ENCODE measurements around the gene ITPKB.

Gene ITPKB

GRCh38 chr1:226778657-226779058 is 39.6 kb upstream of the ITPKB start:
- DNase-seq (ENCODE audit: low read depth in 1 of 2, low spot score in 1 of 2), result no peak
- H3K27me3 ChIP-seq (ENCODE audit: insufficient read depth, poor library complexity, severe bottlenecking), result no peaks in the 10 kb centered on the region
- TF ChIP-seq POLR2AphosphoS5 (IDR thresholded peaks at IDR 0.05; ENCODE audit: low read depth), result no peak
- no peak for TF ChIP-seq CTCF (IDR thresholded peaks at IDR 0.05; ENCODE audit: insufficient read depth, low read length)
- no peak for TF ChIP-seq GABPA (IDR thresholded peaks at IDR 0.05; ENCODE audit: low read depth)
- no peak for TF ChIP-seq REST (IDR thresholded peaks at IDR 0.05; ENCODE audit: insufficient replicate concordance, low read depth)
- no peak overlapping the region for H3K27ac ChIP-seq (replicated peaks)
- H3K4me3 ChIP-seq (replicated peaks; ENCODE audit: insufficient read depth, low read length), result no peak overlapping the region

GRCh38 chr1:226776975-226777374 is 37.9 kb upstream of the ITPKB start:
- H3K4me3 ChIP-seq (replicated peaks; ENCODE audit: insufficient read depth, low read length), result no peak overlapping the region
- H3K27me3 ChIP-seq (ENCODE audit: insufficient read depth, poor library complexity, severe bottlenecking), result no peaks in the 10 kb centered on the region
- TF ChIP-seq CTCF (IDR thresholded peaks at IDR 0.05; ENCODE audit: insufficient read depth, low read length) (no peak), GABPA (IDR thresholded peaks at IDR 0.05; ENCODE audit: low read depth) (no peak), POLR2AphosphoS5 (IDR thresholded peaks at IDR 0.05; ENCODE audit: low read depth) (no peak), SPI1 (IDR thresholded peaks at IDR 0.05; ENCODE audit: borderline replicate concordance, low read depth) (no peak), REST (IDR thresholded peaks at IDR 0.05; ENCODE audit: insufficient replicate concordance, low read depth) (no peak)
- DNase-seq (ENCODE audit: low read depth in 1 of 2, low spot score in 1 of 2), result no peak
- no peak overlapping the region for H3K27ac ChIP-seq (replicated peaks)

- TF ChIP-seq REST (IDR thresholded peaks at IDR 0.05; ENCODE audit: insufficient replicate concordance, low read depth) (no peak), GABPA (IDR thresholded peaks at IDR 0.05; ENCODE audit: low read depth) (no peak), CTCF (IDR thresholded peaks at IDR 0.05; ENCODE audit: insufficient read depth, low read length) (no peak), SPI1 (IDR thresholded peaks at IDR 0.05; ENCODE audit: borderline replicate concordance, low read depth) (no peak), POLR2AphosphoS5 (IDR thresholded peaks at IDR 0.05; ENCODE audit: low read depth) (no peak)
- DNase-seq (ENCODE audit: low read depth in 1 of 2, low spot score in 1 of 2), result no peak
- Histone ChIP-seq H3K27me3 (ENCODE audit: insufficient read depth, poor library complexity, severe bottlenecking) (no peaks in the 10 kb centered on the region), H3K4me3 (replicated peaks; ENCODE audit: insufficient read depth, low read length) (no peak overlapping the region), H3K27ac (replicated peaks) (no peak overlapping the region)
Observed at GRCh38 chr1:226776066-226776465, 37.0 kb upstream of the ITPKB start.
